K562 (cell line): Measurements from ENCODE around the gene CPT1A. TPM values are rescaled to one million over a fixed set of nuclear protein-coding genes. Genes with fewer than 3 reads are reported as not detected.
A peak's percentile ranks its signal among the peaks of the same experiment; 100 is the strongest.
"Not testable (repeated sequence)": the region's sequence is repeated elsewhere in the genome, so short reads cannot be mapped to it uniquely, and the experiment has no call there.

Experiments
- ATAC-seq: fragments of 200-7000 bp; cut with Tn5 transposase; 3 replicates; pipeline ENCODE4 v1.9.1; 2020; ENCODE audit warnings: moderate library complexity
- BruUV-seq: library from RNA; stranded (reverse); fragments of 400-500 nt; replicated peaks from 2 replicates; lab custom pipeline; 2021; lab: Mats Ljungman, UMichigan
- CTCF ChIA-PET: fragments of 300-600 bp; formaldehyde crosslinking; extraction: SDS; loops from one replicate; lab custom pipeline; 2021; ENCODE audit warnings: low intra/inter-chr PET ratio; lab: Yijun Ruan, JAX
- POLR2A ChIA-PET: fragments of 300-600, 350-650 bp; sonication (Branson Sonifier 250); formaldehyde crosslinking; extraction: SDS; loops from one replicate; lab custom pipeline; 2021; ENCODE audit warnings: antibody characterized with exemption, inconsistent platforms; lab: Yijun Ruan, JAX
- DNase-seq, 4 experiments: peaks; one replicate each; pipeline versions ENCODE4 v3.0.0 to v3.0.0-alpha.2; 2011 to 2018; ENCODE audit warnings: low spot score in 3 of 4, mixed read lengths in 3 of 4; ENCODE audit errors: extremely low read depth in 1 of 4
- FAIRE-seq: peaks from 2 replicates; lab custom pipeline; 2011; peaks lifted over from hg19 to GRCh38; lab: Jason Lieb, UNC
- H2AFZ ChIP-seq: 2 replicates; pipeline ENCODE4 v1.6.0; 2011; ENCODE audit warnings: low read depth, low read length, control low read depth, inconsistent platforms
- H3K27ac ChIP-seq: fragments of 200-600 bp; 3 replicates; pipeline ENCODE4 v1.8.0; 2011; ENCODE audit warnings: low read depth, mild to moderate bottlenecking, control low read depth, inconsistent platforms, low read length, moderate library complexity, mixed read lengths; ENCODE audit errors: extremely low read depth
- H3K27me3 ChIP-seq, 2 experiments: fragments of 300-600 bp in 1 of 2; 2 replicates in 1 of 2; 3 replicates in 1 of 2; pipeline versions ENCODE4 v1.6.0 to v1.8.0; 2011; ENCODE audit warnings: inconsistent platforms in 2 of 2, low read length in 2 of 2, mild to moderate bottlenecking in 1 of 2, mixed read lengths in 1 of 2, moderate library complexity in 1 of 2; ENCODE audit not compliant: control insufficient read depth in 2 of 2, insufficient read depth in 2 of 2
- H3K36me3 ChIP-seq: fragments of 300-600 bp; 3 replicates; pipeline ENCODE4 v1.8.0; 2011; ENCODE audit warnings: mild to moderate bottlenecking, low read length, inconsistent platforms; ENCODE audit not compliant: control insufficient read depth, insufficient read depth
- H3K4me1 ChIP-seq, 2 experiments: fragments of 200-600 bp in 1 of 2; replicated peaks in 1 of 2; 2 replicates in 1 of 2; 3 replicates in 1 of 2; pipeline versions ENCODE4 v1.5.1 to v1.8.0; 2011; ENCODE audit warnings: inconsistent platforms in 2 of 2, low read length in 2 of 2, mild to moderate bottlenecking in 1 of 2, mixed read lengths in 1 of 2, moderate library complexity in 1 of 2; ENCODE audit not compliant: control insufficient read depth in 2 of 2, insufficient read depth in 2 of 2
- H3K4me2 ChIP-seq: 2 replicates; pipeline ENCODE4 v1.6.1; 2011; ENCODE audit warnings: low read length, control low read depth, inconsistent platforms, mixed read lengths; ENCODE audit not compliant: insufficient read depth
- H3K4me3 ChIP-seq: fragments of 200-600 bp; sonication (generic), shearing (Covaris generic); 2 replicates; pipeline ENCODE4 v1.5.1; 2016; ENCODE audit warnings: control low read depth, inconsistent platforms
- H3K79me2 ChIP-seq: fragments of 200-600 bp; 3 replicates; pipeline ENCODE4 v1.8.0; 2011; ENCODE audit warnings: low read length, inconsistent platforms; ENCODE audit not compliant: control insufficient read depth, insufficient read depth
- H3K9ac ChIP-seq, 2 experiments: 2 replicates each; pipeline versions ENCODE4 v1.6.0 to v1.6.1; 2011; ENCODE audit warnings: low read depth in 2 of 2, low read length in 2 of 2, control low read depth in 1 of 2, inconsistent platforms in 1 of 2, mild to moderate bottlenecking in 1 of 2, mixed read lengths in 1 of 2; ENCODE audit not compliant: insufficient read depth in 1 of 2
- H3K9me1 ChIP-seq: one replicate; pipeline ENCODE4 v1.6.0; 2011; ENCODE audit warnings: inconsistent platforms, mild to moderate bottlenecking, low read length, moderate library complexity; ENCODE audit not compliant: control insufficient read depth, insufficient read depth
- H3K9me3 ChIP-seq: replicated peaks from 2 replicates; pipeline ENCODE4 v1.5.1; 2011; ENCODE audit warnings: low read depth, low read length, inconsistent platforms; ENCODE audit not compliant: control insufficient read depth, insufficient read depth
- H4K20me1 ChIP-seq: replicated peaks from 2 replicates; pipeline ENCODE4 v1.6.1; 2011; ENCODE audit warnings: low read length, inconsistent platforms, mixed read lengths; ENCODE audit not compliant: control insufficient read depth, insufficient read depth
- CTCF ChIP-seq, 3 experiments: IDR thresholded peaks in 2 of 3; conservative IDR thresholded peaks in 1 of 3; 2 replicates each; pipeline ENCODE4 v1.5.1; 2011 to 2012; ENCODE audit warnings: low read length in 3 of 3, mild to moderate bottlenecking in 3 of 3, control low read depth in 2 of 3, improper control_type of control experiment in 1 of 3, inconsistent platforms in 1 of 3, low read depth in 1 of 3, mixed read lengths in 1 of 3, moderate library complexity in 1 of 3; ENCODE audit not compliant: insufficient read depth in 2 of 3
- ELK1 ChIP-seq: sonication (generic); formaldehyde crosslinking; IDR thresholded peaks from 2 replicates; pipeline ENCODE4 v1.8.1; 2022; ENCODE audit warnings: missing genetic modification reagents
- POLR2G ChIP-seq: fragments of 200-400 bp; formaldehyde crosslinking; IDR thresholded peaks from 2 replicates; pipeline ENCODE4 v1.6.1; 2017; ENCODE audit warnings: low read depth, mild to moderate bottlenecking, antibody characterized with exemption, low read length, moderate library complexity
- ZFP30 ChIP-seq: fragments of 250-450 bp; sonication (Bioruptor Pico); IDR thresholded peaks from 2 replicates; pipeline ENCODE4 v1.8.0; 2022; ENCODE audit warnings: moderate library complexity, mild to moderate bottlenecking, inconsistent platforms, borderline replicate concordance
- ZNF436 ChIP-seq: fragments of 250-450, 450-650 bp; sonication (Bioruptor Pico); formaldehyde crosslinking; IDR thresholded peaks from 2 replicates; pipeline ENCODE4 v1.7.0; 2020; ENCODE audit warnings: mild to moderate bottlenecking
- WGBS: fragments of 100-300 bp; shearing (Covaris generic); methylation state at CpG from one replicate; pipeline ENCODE4 v1.1.6; 2016; ENCODE audit warnings: low coverage, mixed read lengths; ENCODE audit not compliant: insufficient coverage; ENCODE audit errors: missing lambda C conversion rate; 5-methylcytosine and 5-hydroxymethylcytosine counted together
- in situ Hi-C: fragments of 300-500 bp; cut with MboI; formaldehyde crosslinking; loops from 4 replicates; pipeline ENCODE4 v1.15.0; 2018; ENCODE audit warnings: inconsistent platforms, mixed read lengths
- intact Hi-C: fragments of 100-400 bp; cut with micrococcal nuclease; formaldehyde crosslinking; loops from 2 replicates; pipeline ENCODE4 v1.14.2; 2022
- polyA plus RNA-seq, 8 experiments: library from polyadenylated mRNA; depleted of rRNA in 4 of 8; stranded (reverse) in 5 of 8; unstranded in 3 of 8; fragments of >200 nt; fragmentation: Nextera tagmentation in 2 of 8; fragmentation: Illumina TruSeq in 1 of 8; extraction: Ambion mirVana in 2 of 8; extraction: Trizol in 1 of 8; gene quantifications; 2 replicates each; pipeline versions ENCODE4 v1.2.1 to v1.2.3, GENCODE V29; 2011 to 2014; ENCODE audit warnings: inconsistent platforms in 1 of 8, missing spikeins in 1 of 8
- total RNA-seq, 7 experiments: library from RNA; depleted of rRNA in 6 of 7; stranded (reverse); fragments of >200 nt in 6 of 7; fragmentation: Illumina TruSeq in 2 of 7; extraction: Trizol in 2 of 7; gene quantifications; 2 replicates each; pipeline versions ENCODE4 v1.2.1 to v1.2.3, GENCODE V29; 2011 to 2021; ENCODE audit warnings: low replicate concordance in 1 of 7

CPT1A gene
- total and polyA plus RNA-seq, 9 of the 15 experiments (the other 6 are each of a cell fraction or from before 2014, with no cell fraction given), result 2.6 to 29.1 (median 12.3) TPM

- no peak for TF ChIP-seq ZNF436
- no peak for TF ChIP-seq ZFP30
- peak; percentile 53 for TF ChIP-seq POLR2G
- TF ChIP-seq CTCF (IDR thresholded peaks at IDR 0.05 in 2 of 3, conservative IDR thresholded peaks at IDR 0.05 in 1 of 3; ENCODE audit: insufficient read depth in 2 of 3, low read depth in 1 of 3, low read length in 3 of 3), result peak; percentile 29 to 52 (median 43); a peak in 3 of 6 replicates
- no peak for TF ChIP-seq ELK1
Observed at GRCh38 chr11:68889948-68890446, 48.3 kb upstream of the CPT1A start (continued).

- intact Hi-C loops, in situ Hi-C loops, H3K27me3 ChIP-seq, H3K9ac ChIP-seq, H2AFZ ChIP-seq, H3K9me1 ChIP-seq, H3K4me2 ChIP-seq, FAIRE-seq, H3K79me2 ChIP-seq, ATAC-seq, H3K36me3 ChIP-seq, DNase-seq, H3K4me3 ChIP-seq, H3K4me1 ChIP-seq, H3K27ac ChIP-seq, H4K20me1 ChIP-seq, POLR2A ChIA-PET, BruUV-seq, H3K9me3 ChIP-seq: not testable (repeated sequence)
- WGBS, result 86% methylated on average over 11 of the region's 15 CpGs
- CTCF ChIA-PET, result interaction anchor here (0.7 kb wide), 1 partner anchor 799 kb away, joined by 7 read pairs; no protein-coding TSS in a partner anchor
Observed at GRCh38 chr11:68884827-68885226, 43.1 kb upstream of the CPT1A start.
